ENCODE results near the gene ARHGEF6.
"Not testable (repeated sequence)": the region's sequence is repeated elsewhere in the genome, so short reads cannot be mapped to it uniquely, and the experiment has no call there.

ARHGEF6 gene

DNA sequence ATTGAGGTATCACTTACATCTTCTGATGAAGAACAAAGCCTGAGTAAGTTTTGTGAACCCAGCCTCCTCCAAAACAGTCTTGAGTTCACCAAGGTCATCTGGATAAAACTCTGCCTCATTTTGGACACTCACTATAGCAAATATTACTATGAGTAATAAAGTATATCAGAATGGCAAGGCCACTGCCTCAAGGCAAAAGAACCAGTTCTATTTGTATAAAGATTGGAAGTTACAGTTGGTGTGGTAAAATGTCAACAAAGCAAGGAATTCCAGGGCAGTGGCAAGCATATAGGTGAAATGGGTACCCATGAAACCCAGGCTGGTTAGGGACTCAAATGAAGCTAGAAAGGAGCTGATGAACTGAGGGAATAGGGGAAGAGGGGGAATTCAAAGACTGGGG, 2.4 kb upstream of the ARHGEF6 start:
- no peak for DNase-seq (ENCODE audit: low spot score)

DNA sequence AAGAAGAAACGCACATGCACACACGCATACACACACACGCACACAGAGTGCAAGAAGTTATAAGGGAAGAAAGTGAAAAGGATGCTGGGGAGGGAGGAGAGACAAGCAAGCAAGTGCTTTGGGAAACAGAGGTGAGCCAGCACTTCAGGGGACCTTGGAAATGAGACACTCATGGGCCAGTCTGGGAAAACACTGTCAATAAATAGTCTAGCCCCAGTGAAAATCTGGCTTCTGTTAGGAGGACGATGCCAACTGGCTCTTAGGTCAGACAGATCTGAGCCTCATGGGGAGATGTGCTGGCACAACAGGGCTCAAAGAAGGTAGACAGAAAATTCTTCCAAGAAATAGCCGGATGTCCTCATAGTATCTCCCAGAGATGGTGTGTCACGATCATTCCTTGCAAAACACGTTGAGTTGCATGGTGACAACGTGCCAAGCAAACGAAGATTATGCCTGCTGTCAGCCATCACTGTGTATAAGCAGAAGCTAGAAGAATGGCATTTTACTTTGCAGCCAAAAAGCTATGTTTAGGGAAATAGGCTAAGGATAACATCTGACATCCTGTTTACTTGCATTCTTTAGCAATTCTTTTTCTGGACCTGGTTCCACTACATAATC, 557 bp upstream of the ARHGEF6 start:
- no peak for DNase-seq (ENCODE audit: low spot score)

- DNase-seq (ENCODE audit: low spot score) = no peak
Observed at GRCh38 chrX:136780241-136780640, 491 bp downstream of the ARHGEF6 start.

DNA sequence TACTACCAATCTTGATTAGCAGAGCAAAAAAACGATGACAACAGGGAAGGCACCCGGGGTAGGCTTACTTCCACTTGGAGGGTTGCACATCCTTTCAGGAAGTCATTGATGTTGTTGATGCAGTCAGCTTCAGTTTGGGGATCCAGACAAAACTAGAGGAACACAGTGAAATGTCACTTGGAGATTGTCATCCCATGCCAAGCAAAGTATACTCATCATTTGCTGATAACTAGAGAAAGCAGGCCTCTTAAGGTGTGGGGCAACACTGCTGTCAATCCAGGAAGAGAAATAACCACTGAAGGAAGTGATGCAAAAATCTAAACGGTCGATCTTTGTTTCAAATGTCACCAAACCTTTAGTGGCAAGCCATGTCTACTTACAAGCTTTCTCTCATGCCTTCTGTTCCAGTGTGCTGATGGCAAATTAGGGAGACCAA, 1.4 kb downstream of the ARHGEF6 start:
- DNase-seq (ENCODE audit: low spot score) = no peak

- no peak for DNase-seq (ENCODE audit: low spot score)
Observed at GRCh38 chrX:136778916-136779315, 1.8 kb downstream of the ARHGEF6 start.

DNA sequence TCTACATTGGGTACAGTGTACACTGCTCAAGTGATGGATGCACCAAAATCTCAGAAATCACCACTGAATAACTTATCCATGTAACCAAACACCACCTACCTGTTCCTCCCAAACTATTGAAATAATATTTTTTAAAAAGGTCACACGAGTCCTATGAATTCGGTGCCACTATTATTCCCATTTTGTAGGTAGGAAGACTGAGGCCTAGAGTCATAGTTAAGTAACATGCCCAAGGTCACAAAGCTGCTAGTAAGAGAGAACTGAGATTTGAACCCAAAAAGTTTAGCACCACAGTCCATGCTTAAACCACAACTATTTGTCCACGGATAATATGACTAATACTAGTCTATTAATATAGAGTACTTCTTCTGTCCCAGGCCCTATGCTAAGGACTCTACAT, 2.7 kb downstream of the ARHGEF6 start:
- no peak for DNase-seq (ENCODE audit: low spot score)

DNA sequence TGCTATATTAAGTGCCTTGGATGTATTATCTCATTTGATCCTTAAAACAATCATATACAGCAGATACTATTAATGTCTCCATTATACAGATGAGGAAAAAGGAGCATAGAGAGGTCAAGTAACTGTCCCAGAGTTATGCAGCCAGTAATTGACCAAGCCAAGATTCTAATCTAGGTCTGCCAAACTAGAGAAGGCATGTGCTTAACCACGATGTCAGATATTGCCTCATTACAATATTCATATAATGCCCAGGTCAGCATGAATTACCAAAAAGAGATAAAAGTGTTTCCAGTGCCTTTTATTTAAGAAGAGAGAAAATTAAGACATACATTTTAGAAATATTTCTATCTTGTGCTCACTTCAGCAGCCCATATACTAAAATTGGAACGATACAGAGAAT, 7.1 kb downstream of the ARHGEF6 start:
- DNase-seq (ENCODE audit: low spot score) = no peak

GRCh38 chrX:136771869-136772268, 8.9 kb downstream of the ARHGEF6 start:
- DNase-seq (ENCODE audit: low spot score) = not testable (repeated sequence)

GRCh38 chrX:136768469-136769084, 12.2 kb downstream of the ARHGEF6 start:
- DNase-seq (ENCODE audit: low spot score) = peak; percentile 47

DNA sequence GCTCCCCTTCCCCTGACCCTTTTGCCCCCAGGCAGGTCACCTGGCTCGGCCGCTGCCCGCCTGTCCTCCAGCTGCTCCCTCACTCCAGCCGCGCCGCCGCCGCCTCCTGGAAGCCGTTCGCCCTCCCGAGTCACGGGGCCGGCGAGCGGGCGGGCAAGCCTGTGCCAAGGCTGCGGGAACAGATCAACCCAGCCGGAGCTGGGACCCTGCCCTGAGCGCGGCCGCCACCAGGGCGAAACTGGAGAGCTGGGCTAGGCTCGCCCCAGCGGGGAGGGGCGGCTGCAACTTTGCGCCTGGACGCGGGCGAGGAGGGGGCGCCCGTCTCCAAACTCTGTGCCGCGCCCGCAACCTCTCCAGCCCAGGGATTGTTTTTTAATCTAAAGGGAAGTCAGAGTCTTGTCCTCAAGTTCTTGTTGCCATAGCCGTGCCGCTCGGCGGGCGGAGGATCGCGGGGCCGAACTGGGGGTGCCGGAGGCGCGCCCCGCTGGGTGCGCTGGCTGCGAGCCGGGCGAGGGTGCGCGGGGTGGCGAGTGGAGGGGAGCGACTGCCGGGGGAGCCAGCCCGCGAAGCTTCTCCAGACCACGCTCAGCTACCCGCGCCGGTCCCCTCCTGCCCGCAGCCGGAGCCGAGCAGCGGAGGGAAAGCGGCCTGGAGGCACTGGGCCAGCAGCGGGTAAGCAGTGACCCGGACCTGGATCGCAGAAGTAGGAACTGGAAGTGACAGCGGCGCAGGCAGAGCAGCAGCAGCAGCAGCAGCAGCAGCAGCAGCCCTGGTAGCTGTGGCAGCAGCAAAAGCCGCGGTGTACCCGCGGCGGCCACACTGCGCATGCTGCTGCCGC, 13.4 kb downstream of the ARHGEF6 start:
- DNase-seq (ENCODE audit: low spot score) = peak; percentile 55

- DNase-seq (ENCODE audit: low spot score) = no peak
Observed at GRCh38 chrX:136766785-136767103, 14.0 kb downstream of the ARHGEF6 start.

DNA sequence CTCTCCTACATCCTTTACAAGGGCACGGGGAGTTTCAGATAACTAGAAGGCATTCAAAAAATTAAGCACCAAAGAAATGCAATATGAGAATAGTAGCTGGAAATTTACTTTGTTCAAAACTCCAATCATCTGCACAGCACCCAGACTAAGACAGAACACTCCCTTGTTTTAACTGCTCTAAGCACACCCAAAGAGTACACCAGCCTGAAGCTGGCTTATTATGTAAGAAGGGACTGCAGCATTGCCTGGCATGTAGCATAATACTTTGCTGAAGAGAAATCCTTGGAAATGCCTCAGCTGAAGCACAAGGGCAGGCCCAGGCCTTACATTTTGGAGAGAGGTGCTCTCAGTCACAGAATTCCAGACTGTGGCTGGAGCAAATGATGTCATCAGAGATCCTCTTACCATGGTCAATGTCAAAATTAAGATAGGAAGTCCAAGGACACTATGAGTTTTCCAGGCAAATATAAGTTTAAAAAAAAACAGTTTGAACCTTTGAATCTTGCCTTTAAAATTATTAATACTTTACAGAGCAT, 14.8 kb downstream of the ARHGEF6 start:
- DNase-seq (ENCODE audit: low spot score) = no peak

GRCh38 chrX:136764206-136764605, 16.5 kb downstream of the ARHGEF6 start:
- DNase-seq (ENCODE audit: low spot score) = no peak

- no peak for DNase-seq (ENCODE audit: low spot score)
Observed at GRCh38 chrX:136762820-136763452, 17.8 kb downstream of the ARHGEF6 start.

DNA sequence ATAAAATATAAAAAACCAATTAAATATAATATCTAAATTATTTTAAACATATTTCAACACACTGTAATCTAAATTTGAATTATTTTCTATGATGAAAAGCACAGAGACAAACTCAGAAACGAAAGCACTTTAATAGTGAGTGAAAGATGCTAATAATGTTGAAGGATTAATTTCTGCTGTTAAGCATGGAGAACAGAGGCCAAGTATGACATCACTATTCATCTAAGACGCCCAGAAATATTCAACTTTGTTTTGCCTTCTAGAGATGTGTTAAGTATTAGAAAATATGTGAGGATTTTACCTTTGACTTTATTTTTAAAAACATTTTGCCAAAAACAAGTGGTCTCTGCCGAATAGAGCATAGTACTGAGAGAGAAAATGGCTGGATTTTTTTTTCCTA, 19.3 kb downstream of the ARHGEF6 start:
- DNase-seq (ENCODE audit: low spot score) = no peak

- no peak for DNase-seq (ENCODE audit: low spot score)
Observed at GRCh38 chrX:136759968-136760367, 20.8 kb downstream of the ARHGEF6 start.

DNA sequence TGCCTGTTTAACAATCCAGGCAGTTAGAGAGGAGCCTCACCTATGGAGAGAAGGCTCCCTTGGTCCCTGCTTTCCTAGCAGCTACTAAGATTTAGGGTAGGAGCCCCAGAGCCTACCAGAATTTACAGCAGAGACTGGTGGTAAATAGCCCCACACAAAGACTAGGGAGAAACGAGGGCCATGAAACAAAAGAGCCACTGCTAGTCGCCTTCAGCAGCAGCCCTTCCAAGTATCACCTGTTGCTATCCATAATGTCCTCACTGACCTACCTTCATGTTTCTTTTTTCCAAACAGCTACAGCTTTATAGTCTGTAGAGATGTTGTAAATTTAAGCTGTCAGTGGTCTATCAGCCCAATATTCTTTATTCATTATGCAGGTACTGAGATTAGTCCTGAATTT, 25.3 kb downstream of the ARHGEF6 start:
- DNase-seq (ENCODE audit: low spot score) = no peak

- no peak for DNase-seq (ENCODE audit: low spot score)
Observed at GRCh38 chrX:136754651-136755050, 26.1 kb downstream of the ARHGEF6 start.

DNA sequence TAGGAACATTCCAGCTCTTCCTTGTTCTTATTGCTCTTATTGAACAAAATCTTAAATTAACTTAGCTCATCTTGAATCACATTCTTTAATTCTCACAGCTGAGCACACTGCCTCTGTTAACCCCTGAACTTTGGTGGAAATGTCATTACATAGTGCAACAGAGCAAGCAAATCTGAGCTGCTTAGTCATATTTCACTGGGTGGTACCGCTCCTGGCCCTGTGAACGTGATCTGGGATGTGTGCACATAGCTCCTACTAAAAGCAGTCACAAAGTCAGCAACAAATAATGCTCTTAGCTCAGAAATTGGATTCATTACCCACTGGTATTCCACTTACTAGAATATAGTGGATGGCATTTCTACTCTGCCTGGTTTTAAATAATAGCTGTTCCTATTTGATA, 27.9 kb downstream of the ARHGEF6 start:
- DNase-seq (ENCODE audit: low spot score) = peak; percentile 51

DNA sequence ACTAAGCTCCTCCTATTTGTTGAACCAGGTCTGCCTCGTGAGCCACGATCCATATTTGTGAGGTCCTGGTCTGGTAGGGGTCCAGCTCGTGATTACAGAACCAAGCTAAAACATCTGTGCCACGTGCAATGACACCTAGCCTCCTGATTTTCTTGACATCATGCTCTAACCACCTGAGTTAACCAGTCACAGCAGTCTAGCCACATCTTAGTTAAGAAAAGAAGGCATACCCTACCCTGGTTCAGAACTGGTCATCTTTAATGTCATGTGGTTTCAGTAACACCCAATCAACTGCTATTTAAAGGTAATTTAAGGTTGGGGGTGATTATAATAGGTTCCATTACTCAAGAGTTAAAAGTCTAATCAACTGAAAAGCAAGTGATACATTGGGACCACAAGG, 28.4 kb downstream of the ARHGEF6 start:
- DNase-seq (ENCODE audit: low spot score) = no peak

DNA sequence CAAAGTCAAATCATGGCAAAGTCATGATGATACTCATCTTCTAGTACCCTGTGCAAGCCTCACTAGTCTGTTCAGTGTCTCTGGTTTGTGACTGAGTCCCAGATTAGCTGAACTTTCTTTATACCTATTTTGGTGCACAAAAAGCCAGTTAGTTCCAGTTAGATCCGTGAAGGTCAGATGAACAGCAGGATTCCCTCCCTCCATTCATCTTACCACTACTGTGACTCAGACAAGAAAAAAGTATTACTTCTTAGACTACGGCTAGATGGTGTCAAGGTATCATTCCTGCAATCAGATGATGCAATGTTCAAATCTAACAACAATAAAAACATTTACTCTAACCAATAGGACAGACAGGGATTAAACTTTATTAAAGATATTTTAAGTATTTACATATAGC, 30.4 kb downstream of the ARHGEF6 start:
- peak; percentile 35 for DNase-seq (ENCODE audit: low spot score)

Data from kidney tubule cell (primary cell).